Endothelial cell of umbilical vein (primary cell): ENCODE data around the gene TMEM204. TPM values are rescaled to one million over a fixed set of nuclear protein-coding genes. Genes with fewer than 3 reads are reported as not detected.

Experiments
- BruUV-seq: library from RNA; stranded (reverse); fragments of 400-500 nt; replicated peaks from 2 replicates; lab custom pipeline; 2021; lab: Mats Ljungman, UMichigan
- CTCF ChIA-PET: fragments of 300-600, 350-600 bp; sonication (Branson Sonifier 250); formaldehyde crosslinking; loops from one replicate; lab custom pipeline; 2021; ENCODE audit warnings: antibody characterized with exemption, inconsistent platforms; lab: Charles Lee
- POLR2A ChIA-PET: fragments of 300-600, 350-600 bp; sonication (Branson Sonifier 250); formaldehyde crosslinking; loops from one replicate; lab custom pipeline; 2021; ENCODE audit warnings: antibody characterized with exemption, inconsistent platforms; lab: Charles Lee
- DNase-seq: peaks from one replicate; pipeline ENCODE4 v3.0.0-alpha.2; 2011; ENCODE audit warnings: low read depth, low spot score
- FAIRE-seq: peaks from 2 replicates; lab custom pipeline; 2011; peaks lifted over from hg19 to GRCh38; lab: Jason Lieb, UNC
- H2AFZ ChIP-seq: 2 replicates; pipeline ENCODE4 v1.6.0; 2012; ENCODE audit warnings: low read depth, low read length, control low read depth, inconsistent platforms
- H3K27ac ChIP-seq: 2 replicates; pipeline ENCODE4 v1.5.1; 2011; ENCODE audit warnings: low read depth, mild to moderate bottlenecking, control low read depth, low read length, moderate library complexity; ENCODE audit not compliant: insufficient read depth
- H3K27me3 ChIP-seq, 2 experiments: 2 replicates each; pipeline versions ENCODE4 v1.6.0 to v1.6.1; 2011; ENCODE audit warnings: low read length in 2 of 2, mixed read lengths in 1 of 2; ENCODE audit not compliant: control insufficient read depth in 2 of 2, insufficient read depth in 2 of 2
- H3K36me3 ChIP-seq, 2 experiments: 2 replicates in 1 of 2; 3 replicates in 1 of 2; pipeline ENCODE4 v1.5.1; 2011; ENCODE audit warnings: low read length in 2 of 2, mild to moderate bottlenecking in 1 of 2, moderate library complexity in 1 of 2; ENCODE audit not compliant: control insufficient read depth in 2 of 2, insufficient read depth in 2 of 2; ENCODE audit errors: extremely low read depth in 1 of 2
- H3K4me1 ChIP-seq: 3 replicates; pipeline ENCODE4 v1.5.1; 2011; ENCODE audit warnings: mild to moderate bottlenecking, low read length; ENCODE audit not compliant: control insufficient read depth, insufficient read depth; ENCODE audit errors: extremely low read depth
- H3K4me2 ChIP-seq: 2 replicates; pipeline ENCODE4 v1.6.1; 2011; ENCODE audit warnings: low read length, control low read depth, mixed read lengths; ENCODE audit not compliant: insufficient read depth
- H3K4me3 ChIP-seq, 3 experiments: fragments of 200-600 bp in 1 of 3; sonication (generic), shearing (Covaris generic) in 1 of 3; replicated peaks in 1 of 3; 2 replicates each; pipeline ENCODE4 v1.5.1; 2011 to 2016; ENCODE audit warnings: control low read depth in 3 of 3, low read length in 3 of 3, mild to moderate bottlenecking in 2 of 3, inconsistent platforms in 1 of 3, low read depth in 1 of 3, moderate library complexity in 1 of 3; ENCODE audit not compliant: insufficient read depth in 1 of 3
- H3K79me2 ChIP-seq: 2 replicates; pipeline ENCODE4 v1.6.0; 2012; ENCODE audit warnings: low read length, inconsistent platforms; ENCODE audit not compliant: control insufficient read depth, insufficient read depth
- H3K9ac ChIP-seq: replicated peaks from 2 replicates; pipeline ENCODE3; 2011; ENCODE audit warnings: low read length, control low read depth; ENCODE audit not compliant: insufficient read depth; ENCODE audit errors: extremely low read depth
- H3K9me1 ChIP-seq: replicated peaks from 3 replicates; pipeline ENCODE4 v1.6.0; 2011; ENCODE audit warnings: mild to moderate bottlenecking, low read length; ENCODE audit not compliant: control insufficient read depth, insufficient read depth; ENCODE audit errors: extremely low read depth
- H3K9me3 ChIP-seq: replicated peaks from 2 replicates; pipeline ENCODE4 v1.5.1; 2012; ENCODE audit warnings: low read length, inconsistent platforms; ENCODE audit not compliant: control insufficient read depth, insufficient read depth
- H4K20me1 ChIP-seq: replicated peaks from 2 replicates; pipeline ENCODE3; 2011; ENCODE audit warnings: mild to moderate bottlenecking, low read length; ENCODE audit not compliant: control insufficient read depth, insufficient read depth; ENCODE audit errors: extremely low read depth
- EZH2 ChIP-seq: IDR thresholded peaks from 2 replicates; pipeline ENCODE4 v1.6.1; 2012; ENCODE audit warnings: borderline replicate concordance, low read depth, mild to moderate bottlenecking, moderate library complexity, low read length, inconsistent platforms; ENCODE audit not compliant: severe bottlenecking
- FOS ChIP-seq: IDR thresholded peaks from 2 replicates; pipeline ENCODE4 v1.6.1; 2011; ENCODE audit warnings: mild to moderate bottlenecking, low read length, moderate library complexity, borderline replicate concordance; ENCODE audit not compliant: insufficient read depth
- GATA2 ChIP-seq: IDR thresholded peaks from 2 replicates; pipeline ENCODE4 v1.7.0; 2011; ENCODE audit warnings: low read depth, mild to moderate bottlenecking, moderate library complexity, mixed read lengths, low read length; ENCODE audit not compliant: insufficient read length, insufficient read depth
- JUN ChIP-seq: IDR thresholded peaks from 2 replicates; pipeline ENCODE4 v1.6.1; 2011; ENCODE audit warnings: borderline replicate concordance, low read depth; ENCODE audit not compliant: insufficient read length, insufficient read depth
- MYC ChIP-seq: IDR thresholded peaks from one replicate; pipeline ENCODE4 v1.6.1; 2011; ENCODE audit warnings: mild to moderate bottlenecking, low read depth, low read length
- POLR2A ChIP-seq: IDR thresholded peaks from 2 replicates; pipeline ENCODE4 v1.6.1; 2012; ENCODE audit warnings: low read depth, mild to moderate bottlenecking, control low read depth, low read length
- POLR2AphosphoS5 ChIP-seq: IDR thresholded peaks from 2 replicates; pipeline ENCODE4 v1.6.1; 2012; ENCODE audit warnings: low read depth, mild to moderate bottlenecking, control low read depth, low read length, moderate library complexity; ENCODE audit not compliant: insufficient read depth
- dilution Hi-C: fragments of 300-500 bp; cut with MboI; formaldehyde crosslinking; loops from one replicate; pipeline ENCODE4 v1.15.0; 2019; ENCODE audit warnings: low sequenced_read_pairs; ENCODE audit not compliant: extremely low pct_ligation_motif_present
- intact Hi-C: fragments of 100-400 bp; cut with micrococcal nuclease; formaldehyde crosslinking; loops from one replicate; pipeline ENCODE4 v1.10.0; 2022
- polyA plus RNA-seq, 4 experiments: library from polyadenylated mRNA; depleted of rRNA in 3 of 4; stranded (reverse) in 3 of 4; unstranded in 1 of 4; fragments of >200 nt; gene quantifications; 2 replicates each; pipeline versions ENCODE4 v1.2.1 to v1.2.3, GENCODE V29; 2011 to 2012; ENCODE audit warnings: missing spikeins in 1 of 4
- total RNA-seq: library from RNA; stranded (reverse); gene quantifications from 2 replicates; pipeline ENCODE4 v1.2.3, GENCODE V29; 2021
- TF ChIP-seq, protein P1 (sequence below), 2 donors: IDR thresholded peaks; 1 replicate in 1 of 2; 2 replicates in 1 of 2; pipeline ENCODE4 v1.5.1; 2011; ENCODE audit warnings: low read length in 2 of 2, mild to moderate bottlenecking in 2 of 2, moderate library complexity in 2 of 2, control low read depth in 1 of 2, inconsistent platforms in 1 of 2, low read depth in 1 of 2; ENCODE audit not compliant: insufficient read depth in 1 of 2; ENCODE audit errors: extremely low read depth in 1 of 2
- TF ChIP-seq, protein P2 (sequence below): IDR thresholded peaks from 2 replicates; pipeline ENCODE4 v1.6.1; 2011; ENCODE audit not compliant: insufficient read depth, insufficient read length

TMEM204 gene
- total and polyA plus RNA-seq, 2 donors (not counting 3 experiments of a cell fraction or from before 2014, with no cell fraction given): 32.5 to 50.7 TPM

DNA sequence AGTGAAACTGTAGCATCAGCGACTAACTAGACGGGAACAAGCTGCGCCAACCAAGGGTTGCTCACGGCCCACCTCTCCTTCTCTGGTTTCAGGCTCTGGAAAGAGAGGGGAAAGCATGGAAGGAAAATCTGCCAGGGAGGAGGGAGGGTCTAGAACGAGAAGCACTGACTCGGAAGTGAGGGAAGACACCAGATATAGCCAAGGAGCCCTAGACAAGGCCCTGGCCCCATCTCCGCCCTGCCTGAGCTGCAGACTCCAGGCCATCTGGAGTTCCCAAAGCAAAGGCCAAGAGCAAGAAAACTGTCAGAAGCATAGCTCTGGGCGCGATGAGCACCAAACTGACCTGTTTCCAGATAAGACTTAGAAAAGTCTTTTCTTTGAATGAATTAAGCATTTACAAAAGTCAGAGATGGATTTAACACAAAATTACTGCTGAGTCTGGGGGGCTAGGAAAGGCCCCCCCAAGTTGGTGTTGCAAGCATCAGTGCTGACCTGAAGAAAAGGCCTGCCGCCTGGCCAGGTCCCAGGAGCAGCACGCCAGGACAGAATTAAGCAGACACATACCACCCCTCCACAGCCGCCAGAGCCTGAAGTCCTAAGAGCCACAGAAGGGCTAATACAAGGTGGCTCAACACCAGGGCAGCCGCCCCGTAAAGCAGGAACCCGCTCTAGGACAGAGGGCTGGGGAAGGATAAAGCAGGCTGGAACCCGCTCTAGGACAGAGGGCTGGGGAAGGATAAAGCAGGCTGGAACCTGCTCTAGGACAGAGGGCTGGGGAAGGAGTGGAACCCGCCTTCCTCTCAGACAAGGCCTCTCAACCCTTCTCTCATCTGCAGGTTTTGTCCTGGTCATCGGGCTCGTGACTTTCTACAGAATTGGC is 20.7 kb downstream of the TMEM204 start:
- dilution Hi-C loops: no loop called here
- no peak overlapping the region for H3K27ac ChIP-seq
- H3K79me2 ChIP-seq: no peaks in the 10 kb centered on the region
- H3K4me1 ChIP-seq: peaks cover 6% of the 10 kb centered on the region
- H3K4me2 ChIP-seq: no peak overlapping the region
- peaks cover 0 to 19% of the 10 kb centered on the region in 2 experiments for H3K36me3 ChIP-seq
- H3K4me3 ChIP-seq: no peak overlapping the region
- POLR2A ChIA-PET: no interaction called here
- no peak for FAIRE-seq
- H3K9ac ChIP-seq: no peak overlapping the region
- no peaks in the 10 kb centered on the region for H3K9me3 ChIP-seq
- H3K9me1 ChIP-seq: no peaks in the 10 kb centered on the region
- TF ChIP-seq POLR2AphosphoS5 (no peak), FOS (no peak), JUN (no peak), GATA2 (no peak), POLR2A (no peak), EZH2 (no peak), MYC (no peak)
- TF ChIP-seq, protein P1, sequence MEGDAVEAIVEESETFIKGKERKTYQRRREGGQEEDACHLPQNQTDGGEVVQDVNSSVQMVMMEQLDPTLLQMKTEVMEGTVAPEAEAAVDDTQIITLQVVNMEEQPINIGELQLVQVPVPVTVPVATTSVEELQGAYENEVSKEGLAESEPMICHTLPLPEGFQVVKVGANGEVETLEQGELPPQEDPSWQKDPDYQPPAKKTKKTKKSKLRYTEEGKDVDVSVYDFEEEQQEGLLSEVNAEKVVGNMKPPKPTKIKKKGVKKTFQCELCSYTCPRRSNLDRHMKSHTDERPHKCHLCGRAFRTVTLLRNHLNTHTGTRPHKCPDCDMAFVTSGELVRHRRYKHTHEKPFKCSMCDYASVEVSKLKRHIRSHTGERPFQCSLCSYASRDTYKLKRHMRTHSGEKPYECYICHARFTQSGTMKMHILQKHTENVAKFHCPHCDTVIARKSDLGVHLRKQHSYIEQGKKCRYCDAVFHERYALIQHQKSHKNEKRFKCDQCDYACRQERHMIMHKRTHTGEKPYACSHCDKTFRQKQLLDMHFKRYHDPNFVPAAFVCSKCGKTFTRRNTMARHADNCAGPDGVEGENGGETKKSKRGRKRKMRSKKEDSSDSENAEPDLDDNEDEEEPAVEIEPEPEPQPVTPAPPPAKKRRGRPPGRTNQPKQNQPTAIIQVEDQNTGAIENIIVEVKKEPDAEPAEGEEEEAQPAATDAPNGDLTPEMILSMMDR (IDR thresholded peaks at IDR 0.05; ENCODE audit: extremely low read depth in 1 of 2, insufficient read depth in 1 of 2, low read depth in 1 of 2, low read length in 2 of 2): no peak
- TF ChIP-seq, protein P2, sequence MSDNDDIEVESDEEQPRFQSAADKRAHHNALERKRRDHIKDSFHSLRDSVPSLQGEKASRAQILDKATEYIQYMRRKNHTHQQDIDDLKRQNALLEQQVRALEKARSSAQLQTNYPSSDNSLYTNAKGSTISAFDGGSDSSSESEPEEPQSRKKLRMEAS: no peak
- no peaks in the 10 kb centered on the region for H4K20me1 ChIP-seq
- H2AFZ ChIP-seq: no peak overlapping the region
- CTCF ChIA-PET: no interaction called here
- no peaks in the 10 kb centered on the region for H3K27me3 ChIP-seq
- intact Hi-C loops: no loop called here
- no TSS peak for BruUV-seq
- no peak for DNase-seq
